HepG2 (cell line): ENCODE data around the gene LHB. TPM values are rescaled to one million over a fixed set of nuclear protein-coding genes. Genes with fewer than 3 reads are reported as not detected.
A peak's percentile ranks its signal among the peaks of the same experiment; 100 is the strongest.

Experiments used
- DNMT1 ChIP-seq: sonication (generic); formaldehyde crosslinking; IDR thresholded peaks from 2 replicates; pipeline ENCODE4 v1.5.1; 2020; ENCODE audit warnings: mild to moderate bottlenecking, missing genetic modification reagents
- GTF2F1 ChIP-seq: fragments of 150-350 bp; IDR thresholded peaks from 2 replicates; pipeline ENCODE4 v1.6.1; 2014; ENCODE audit warnings: low read length
- KAT7 ChIP-seq: IDR thresholded peaks from 2 replicates; pipeline ENCODE4 v1.6.1; 2018; ENCODE audit warnings: borderline replicate concordance, missing compliant biosample characterization
- KLF11 ChIP-seq: IDR thresholded peaks from 2 replicates; pipeline ENCODE4 v1.6.1; 2016; ENCODE audit warnings: missing compliant biosample characterization
- SNAPC2 ChIP-seq: sonication (generic); formaldehyde crosslinking; IDR thresholded peaks from 2 replicates; pipeline ENCODE4 v1.8.1; 2022; ENCODE audit warnings: mild to moderate bottlenecking, missing genetic modification reagents
- SPEN ChIP-seq: sonication (generic); formaldehyde crosslinking; IDR thresholded peaks from 2 replicates; pipeline ENCODE4 v1.5.1; 2020; ENCODE audit warnings: low read depth, mild to moderate bottlenecking, missing genetic modification reagents
- ZFP36L1 ChIP-seq: sonication (generic); formaldehyde crosslinking; IDR thresholded peaks from 2 replicates; pipeline ENCODE4 v1.8.0; 2022; ENCODE audit warnings: mild to moderate bottlenecking, missing genetic modification reagents, moderate library complexity
- ZNF775 ChIP-seq: sonication (generic); formaldehyde crosslinking; IDR thresholded peaks from 2 replicates; pipeline ENCODE4 v1.4.0; 2020; ENCODE audit warnings: missing genetic modification reagents, mild to moderate bottlenecking, moderate library complexity, borderline replicate concordance
- polyA plus RNA-seq, 8 experiments: library from polyadenylated mRNA; depleted of rRNA in 3 of 8; stranded (reverse) in 7 of 8; unstranded in 1 of 8; fragments of >200 nt; fragmentation: Illumina TruSeq in 4 of 8; extraction: Trizol in 4 of 8; gene quantifications; 2 replicates each; pipeline versions ENCODE4 v1.2.1 to v1.2.3, GENCODE V29; 2011 to 2016; ENCODE audit warnings: low read depth in 4 of 8, missing spikeins in 1 of 8, mixed read lengths in 1 of 8; ENCODE audit not compliant: insufficient read depth in 1 of 8
- total RNA-seq, 5 experiments: library from RNA; depleted of rRNA; stranded (reverse); fragments of >200 nt; fragmentation: Illumina TruSeq; extraction: Trizol; gene quantifications; 2 replicates each; pipeline ENCODE4 v1.2.3, GENCODE V29; 2016; ENCODE audit warnings: low read depth in 1 of 5
- TF ChIP-seq, protein P1 (sequence below): sonication (generic); formaldehyde crosslinking; IDR thresholded peaks from 2 replicates; pipeline ENCODE4 v1.5.0; 2020; ENCODE audit warnings: mild to moderate bottlenecking, missing genetic modification reagents, borderline replicate concordance
- TF ChIP-seq, protein P2 (sequence below): sonication (generic); formaldehyde crosslinking; IDR thresholded peaks from 2 replicates; pipeline ENCODE4 v1.4.0; 2020; ENCODE audit warnings: missing genetic modification reagents, low read depth, mild to moderate bottlenecking, borderline replicate concordance
- TF ChIP-seq, protein P3 (sequence below): sonication (generic); formaldehyde crosslinking; IDR thresholded peaks from 2 replicates; pipeline ENCODE4 v1.5.0; 2020; ENCODE audit warnings: mild to moderate bottlenecking, missing genetic modification reagents
- TF ChIP-seq, protein P4 (sequence below): sonication (generic); formaldehyde crosslinking; IDR thresholded peaks from 2 replicates; pipeline ENCODE4 v1.5.1; 2020; ENCODE audit warnings: missing genetic modification reagents, mild to moderate bottlenecking, borderline replicate concordance
- TF ChIP-seq, protein P5 (sequence below): IDR thresholded peaks from 2 replicates; pipeline ENCODE4 v1.6.1; 2016; ENCODE audit warnings: missing genetic modification reagents, missing compliant biosample characterization
- TF ChIP-seq, protein P6 (sequence below): sonication (generic); formaldehyde crosslinking; IDR thresholded peaks from 2 replicates; pipeline ENCODE4 v1.5.0; 2020; ENCODE audit warnings: missing genetic modification reagents

LHB gene
- total and polyA plus RNA-seq, 2 of the 13 experiments (the other 11 are each of a cell fraction or from before 2014, with no cell fraction given): not detected

DNA sequence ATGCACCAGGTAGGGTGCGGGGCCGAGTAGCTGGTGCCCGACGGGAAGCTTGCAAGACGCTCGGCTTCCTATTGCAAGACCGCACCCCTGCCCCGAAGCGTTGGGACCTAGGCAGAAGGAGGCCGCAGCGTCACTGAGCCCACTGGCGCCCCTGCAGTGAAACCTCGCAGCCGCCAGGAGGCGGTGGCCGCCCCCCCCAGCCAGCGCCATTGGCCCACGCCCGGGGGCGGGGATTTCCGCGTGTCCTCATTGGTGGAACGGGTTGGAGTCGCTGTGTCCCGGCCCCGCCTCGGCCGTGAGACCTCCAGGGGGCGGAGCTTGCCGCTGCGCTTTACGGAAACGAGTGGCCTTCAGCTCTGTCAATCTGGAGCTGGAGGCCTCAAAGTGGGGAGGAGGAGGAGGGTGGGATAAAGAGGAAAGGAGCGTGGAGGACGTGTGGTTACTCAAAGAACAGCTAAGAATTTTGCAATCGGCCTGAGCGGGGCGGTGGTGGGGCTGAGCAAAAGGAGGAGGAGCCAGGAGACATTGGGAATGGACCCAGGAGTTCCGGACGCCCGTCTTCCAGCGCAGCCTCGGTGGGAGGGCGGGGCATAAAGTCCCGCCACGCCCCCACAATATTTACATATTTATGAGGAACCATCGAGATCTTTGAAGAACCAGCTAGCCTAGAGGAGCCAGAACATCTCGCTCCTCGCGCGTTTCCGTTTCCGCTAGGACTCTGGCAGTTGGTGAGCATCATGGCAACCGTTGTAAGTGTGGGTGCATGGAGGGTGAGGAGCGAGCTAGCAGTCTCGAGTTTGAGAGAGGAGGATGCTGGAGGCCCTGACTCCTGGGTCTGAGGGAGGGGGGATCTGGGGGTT lies 23.5 kb downstream of the LHB start, which contains the start of the genes GYS1 and RUVBL2 (continued):
- TF ChIP-seq SPEN (CRISPR knock-in tag) (peak; percentile 42), ZNF775 (CRISPR knock-in tag) (no peak), SNAPC2 (peak; percentile 45; the same call in 1 of the 2 replicates), KLF11 (CRISPR knock-in tag) (peak; percentile 98; the same call in 1 of the 2 replicates), KAT7 (CRISPR knock-in tag) (no peak), GTF2F1 (no peak), DNMT1 (CRISPR knock-in tag) (peak; percentile 4; the same call in 1 of the 2 replicates), ZFP36L1 (CRISPR knock-in tag) (no peak)
- TF ChIP-seq, protein P1, sequence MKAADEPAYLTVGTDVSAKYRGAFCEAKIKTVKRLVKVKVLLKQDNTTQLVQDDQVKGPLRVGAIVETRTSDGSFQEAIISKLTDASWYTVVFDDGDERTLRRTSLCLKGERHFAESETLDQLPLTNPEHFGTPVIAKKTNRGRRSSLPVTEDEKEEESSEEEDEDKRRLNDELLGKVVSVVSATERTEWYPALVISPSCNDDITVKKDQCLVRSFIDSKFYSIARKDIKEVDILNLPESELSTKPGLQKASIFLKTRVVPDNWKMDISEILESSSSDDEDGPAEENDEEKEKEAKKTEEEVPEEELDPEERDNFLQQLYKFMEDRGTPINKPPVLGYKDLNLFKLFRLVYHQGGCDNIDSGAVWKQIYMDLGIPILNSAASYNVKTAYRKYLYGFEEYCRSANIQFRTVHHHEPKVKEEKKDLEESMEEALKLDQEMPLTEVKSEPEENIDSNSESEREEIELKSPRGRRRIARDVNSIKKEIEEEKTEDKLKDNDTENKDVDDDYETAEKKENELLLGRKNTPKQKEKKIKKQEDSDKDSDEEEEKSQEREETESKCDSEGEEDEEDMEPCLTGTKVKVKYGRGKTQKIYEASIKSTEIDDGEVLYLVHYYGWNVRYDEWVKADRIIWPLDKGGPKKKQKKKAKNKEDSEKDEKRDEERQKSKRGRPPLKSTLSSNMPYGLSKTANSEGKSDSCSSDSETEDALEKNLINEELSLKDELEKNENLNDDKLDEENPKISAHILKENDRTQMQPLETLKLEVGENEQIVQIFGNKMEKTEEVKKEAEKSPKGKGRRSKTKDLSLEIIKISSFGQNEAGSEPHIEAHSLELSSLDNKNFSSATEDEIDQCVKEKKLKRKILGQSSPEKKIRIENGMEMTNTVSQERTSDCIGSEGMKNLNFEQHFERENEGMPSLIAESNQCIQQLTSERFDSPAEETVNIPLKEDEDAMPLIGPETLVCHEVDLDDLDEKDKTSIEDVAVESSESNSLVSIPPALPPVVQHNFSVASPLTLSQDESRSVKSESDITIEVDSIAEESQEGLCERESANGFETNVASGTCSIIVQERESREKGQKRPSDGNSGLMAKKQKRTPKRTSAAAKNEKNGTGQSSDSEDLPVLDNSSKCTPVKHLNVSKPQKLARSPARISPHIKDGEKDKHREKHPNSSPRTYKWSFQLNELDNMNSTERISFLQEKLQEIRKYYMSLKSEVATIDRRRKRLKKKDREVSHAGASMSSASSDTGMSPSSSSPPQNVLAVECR: peak; percentile 82
- TF ChIP-seq, protein P2, sequence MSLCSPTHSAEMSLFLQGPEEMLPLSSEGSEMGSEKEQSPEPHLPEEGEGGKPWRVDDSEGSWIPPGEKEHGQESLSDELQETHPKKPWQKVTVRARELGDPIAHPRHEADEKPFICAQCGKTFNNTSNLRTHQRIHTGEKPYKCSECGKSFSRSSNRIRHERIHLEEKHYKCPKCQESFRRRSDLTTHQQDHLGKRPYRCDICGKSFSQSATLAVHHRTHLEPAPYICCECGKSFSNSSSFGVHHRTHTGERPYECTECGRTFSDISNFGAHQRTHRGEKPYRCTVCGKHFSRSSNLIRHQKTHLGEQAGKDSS (CRISPR knock-in tag): no peak
- TF ChIP-seq, protein P3, sequence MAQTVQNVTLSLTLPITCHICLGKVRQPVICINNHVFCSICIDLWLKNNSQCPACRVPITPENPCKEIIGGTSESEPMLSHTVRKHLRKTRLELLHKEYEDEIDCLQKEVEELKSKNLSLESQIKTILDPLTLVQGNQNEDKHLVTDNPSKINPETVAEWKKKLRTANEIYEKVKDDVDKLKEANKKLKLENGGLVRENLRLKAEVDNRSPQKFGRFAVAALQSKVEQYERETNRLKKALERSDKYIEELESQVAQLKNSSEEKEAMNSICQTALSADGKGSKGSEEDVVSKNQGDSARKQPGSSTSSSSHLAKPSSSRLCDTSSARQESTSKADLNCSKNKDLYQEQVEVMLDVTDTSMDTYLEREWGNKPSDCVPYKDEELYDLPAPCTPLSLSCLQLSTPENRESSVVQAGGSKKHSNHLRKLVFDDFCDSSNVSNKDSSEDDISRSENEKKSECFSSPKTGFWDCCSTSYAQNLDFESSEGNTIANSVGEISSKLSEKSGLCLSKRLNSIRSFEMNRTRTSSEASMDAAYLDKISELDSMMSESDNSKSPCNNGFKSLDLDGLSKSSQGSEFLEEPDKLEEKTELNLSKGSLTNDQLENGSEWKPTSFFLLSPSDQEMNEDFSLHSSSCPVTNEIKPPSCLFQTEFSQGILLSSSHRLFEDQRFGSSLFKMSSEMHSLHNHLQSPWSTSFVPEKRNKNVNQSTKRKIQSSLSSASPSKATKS (CRISPR knock-in tag): no peak
- TF ChIP-seq, protein P4, sequence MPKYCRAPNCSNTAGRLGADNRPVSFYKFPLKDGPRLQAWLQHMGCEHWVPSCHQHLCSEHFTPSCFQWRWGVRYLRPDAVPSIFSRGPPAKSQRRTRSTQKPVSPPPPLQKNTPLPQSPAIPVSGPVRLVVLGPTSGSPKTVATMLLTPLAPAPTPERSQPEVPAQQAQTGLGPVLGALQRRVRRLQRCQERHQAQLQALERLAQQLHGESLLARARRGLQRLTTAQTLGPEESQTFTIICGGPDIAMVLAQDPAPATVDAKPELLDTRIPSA: no peak
- TF ChIP-seq, protein P5, sequence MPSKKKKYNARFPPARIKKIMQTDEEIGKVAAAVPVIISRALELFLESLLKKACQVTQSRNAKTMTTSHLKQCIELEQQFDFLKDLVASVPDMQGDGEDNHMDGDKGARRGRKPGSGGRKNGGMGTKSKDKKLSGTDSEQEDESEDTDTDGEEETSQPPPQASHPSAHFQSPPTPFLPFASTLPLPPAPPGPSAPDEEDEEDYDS (CRISPR knock-in tag): peak; percentile 91
- TF ChIP-seq, protein P6, sequence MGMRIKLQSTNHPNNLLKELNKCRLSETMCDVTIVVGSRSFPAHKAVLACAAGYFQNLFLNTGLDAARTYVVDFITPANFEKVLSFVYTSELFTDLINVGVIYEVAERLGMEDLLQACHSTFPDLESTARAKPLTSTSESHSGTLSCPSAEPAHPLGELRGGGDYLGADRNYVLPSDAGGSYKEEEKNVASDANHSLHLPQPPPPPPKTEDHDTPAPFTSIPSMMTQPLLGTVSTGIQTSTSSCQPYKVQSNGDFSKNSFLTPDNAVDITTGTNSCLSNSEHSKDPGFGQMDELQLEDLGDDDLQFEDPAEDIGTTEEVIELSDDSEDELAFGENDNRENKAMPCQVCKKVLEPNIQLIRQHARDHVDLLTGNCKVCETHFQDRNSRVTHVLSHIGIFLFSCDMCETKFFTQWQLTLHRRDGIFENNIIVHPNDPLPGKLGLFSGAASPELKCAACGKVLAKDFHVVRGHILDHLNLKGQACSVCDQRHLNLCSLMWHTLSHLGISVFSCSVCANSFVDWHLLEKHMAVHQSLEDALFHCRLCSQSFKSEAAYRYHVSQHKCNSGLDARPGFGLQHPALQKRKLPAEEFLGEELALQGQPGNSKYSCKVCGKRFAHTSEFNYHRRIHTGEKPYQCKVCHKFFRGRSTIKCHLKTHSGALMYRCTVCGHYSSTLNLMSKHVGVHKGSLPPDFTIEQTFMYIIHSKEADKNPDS (CRISPR knock-in tag): no peak
